SU-DHL-6 (cell line): Measurements from ENCODE around the gene ZBTB16.

Experiments
- CTCF ChIP-seq: fragments of 200-600 bp; sonication (generic); IDR thresholded peaks from one replicate; pipeline ENCODE4 v1.5.1; 2017; ENCODE audit warnings: antibody characterized with exemption, mild to moderate bottlenecking, low read length, moderate library complexity; ENCODE audit not compliant: insufficient read depth, poor library complexity, severe bottlenecking
- EZH2phosphoT487 ChIP-seq: fragments of 200-600 bp; sonication (generic), shearing (Covaris generic); conservative IDR thresholded peaks from 2 replicates; pipeline ENCODE4 v1.6.1; 2018; ENCODE audit warnings: mild to moderate bottlenecking, antibody characterized with exemption, low read length, moderate library complexity, mixed read lengths

GRCh38 chr11:114049050-114049449, 10.5 kb upstream of the ZBTB16 start:
- TF ChIP-seq CTCF (no peak), EZH2phosphoT487 (no peak)
